Nephron (organoid): ENCODE results near the gene DAB2.
"Not testable (repeated sequence)": the region's sequence is repeated elsewhere in the genome, so short reads cannot be mapped to it uniquely, and the experiment has no call there.

ENCODE experiments used
- H3K27ac Mint-ChIP-seq, 3 experiments: 2 replicates each; pipeline ENCODE4 v1.8.0; 2020; ENCODE audit warnings: mixed read lengths in 3 of 3, mild to moderate bottlenecking in 2 of 3, moderate library complexity in 1 of 3
- H3K27me3 Mint-ChIP-seq: 2 replicates; pipeline ENCODE4 v1.8.0; 2021; ENCODE audit warnings: low read depth, mild to moderate bottlenecking, moderate library complexity, mixed read lengths
- H3K36me3 Mint-ChIP-seq: 2 replicates; pipeline ENCODE4 v1.8.0; 2020; ENCODE audit warnings: low read depth, mixed read lengths
- H3K4me1 Mint-ChIP-seq: 2 replicates; pipeline ENCODE4 v1.8.0; 2020; ENCODE audit warnings: mixed read lengths
- H3K4me3 Mint-ChIP-seq, 3 experiments: 2 replicates each; pipeline ENCODE4 v1.8.0; 2020; ENCODE audit warnings: mild to moderate bottlenecking in 3 of 3, mixed read lengths in 3 of 3, moderate library complexity in 2 of 3
- H3K9me3 Mint-ChIP-seq: 2 replicates; pipeline ENCODE4 v1.8.0; 2020; ENCODE audit warnings: mixed read lengths
- TF ChIP-seq, protein P1 (sequence below), 3 experiments: fragments of 200-600 bp; sonication (generic); IDR thresholded peaks; one replicate each; pipeline ENCODE4 v1.5.0; 2021; ENCODE audit warnings: antibody characterized with exemption in 3 of 3; ENCODE audit not compliant: unreplicated experiment in 3 of 3

The DAB2 gene

GRCh38 chr5:39349484-39349883, 75.3 kb downstream of the DAB2 start:
- Mint-ChIP-seq H3K27me3 (no peaks in the 10 kb centered on the region), H3K9me3 (peaks cover 24% of the 10 kb centered on the region), H3K4me3 (no peak overlapping the region), H3K4me1 (peaks cover 11% of the 10 kb centered on the region), H3K36me3 (no peaks in the 10 kb centered on the region), H3K27ac (no peak overlapping the region)
- TF ChIP-seq, protein P1, sequence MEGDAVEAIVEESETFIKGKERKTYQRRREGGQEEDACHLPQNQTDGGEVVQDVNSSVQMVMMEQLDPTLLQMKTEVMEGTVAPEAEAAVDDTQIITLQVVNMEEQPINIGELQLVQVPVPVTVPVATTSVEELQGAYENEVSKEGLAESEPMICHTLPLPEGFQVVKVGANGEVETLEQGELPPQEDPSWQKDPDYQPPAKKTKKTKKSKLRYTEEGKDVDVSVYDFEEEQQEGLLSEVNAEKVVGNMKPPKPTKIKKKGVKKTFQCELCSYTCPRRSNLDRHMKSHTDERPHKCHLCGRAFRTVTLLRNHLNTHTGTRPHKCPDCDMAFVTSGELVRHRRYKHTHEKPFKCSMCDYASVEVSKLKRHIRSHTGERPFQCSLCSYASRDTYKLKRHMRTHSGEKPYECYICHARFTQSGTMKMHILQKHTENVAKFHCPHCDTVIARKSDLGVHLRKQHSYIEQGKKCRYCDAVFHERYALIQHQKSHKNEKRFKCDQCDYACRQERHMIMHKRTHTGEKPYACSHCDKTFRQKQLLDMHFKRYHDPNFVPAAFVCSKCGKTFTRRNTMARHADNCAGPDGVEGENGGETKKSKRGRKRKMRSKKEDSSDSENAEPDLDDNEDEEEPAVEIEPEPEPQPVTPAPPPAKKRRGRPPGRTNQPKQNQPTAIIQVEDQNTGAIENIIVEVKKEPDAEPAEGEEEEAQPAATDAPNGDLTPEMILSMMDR (IDR thresholded peaks at IDR 0.05; ENCODE audit: unreplicated experiment in 3 of 3) = no peak

GRCh38 chr5:39342460-39342859, 82.3 kb downstream of the DAB2 start:
- Mint-ChIP-seq H3K4me1 (no peaks in the 10 kb centered on the region), H3K9me3 (peaks cover 6% of the 10 kb centered on the region), H3K27me3 (peaks cover 3% of the 10 kb centered on the region), H3K27ac (no peak overlapping the region), H3K4me3 (no peak overlapping the region), H3K36me3 (no peaks in the 10 kb centered on the region)
- TF ChIP-seq, protein P1 (IDR thresholded peaks at IDR 0.05; ENCODE audit: unreplicated experiment in 3 of 3) = no peak

- Mint-ChIP-seq H3K4me3 (no peak overlapping the region), H3K27me3 (peaks cover 3% of the 10 kb centered on the region), H3K9me3 (peaks cover 6% of the 10 kb centered on the region), H3K27ac (no peak overlapping the region), H3K36me3 (no peaks in the 10 kb centered on the region), H3K4me1 (peaks cover 5% of the 10 kb centered on the region)
- TF ChIP-seq, protein P1 (IDR thresholded peaks at IDR 0.05; ENCODE audit: unreplicated experiment in 3 of 3) = no peak
Observed at GRCh38 chr5:39341896-39342295, 82.9 kb downstream of the DAB2 start.

- H3K36me3 Mint-ChIP-seq = no peaks in the 10 kb centered on the region
- H3K4me1 Mint-ChIP-seq = peaks cover 6% of the 10 kb centered on the region
- TF ChIP-seq, protein P1 (IDR thresholded peaks at IDR 0.05; ENCODE audit: unreplicated experiment in 3 of 3) = no peak
- H3K4me3 Mint-ChIP-seq = no peak overlapping the region
- peaks cover 3% of the 10 kb centered on the region for H3K27me3 Mint-ChIP-seq
- H3K27ac Mint-ChIP-seq = no peak overlapping the region
- H3K9me3 Mint-ChIP-seq = peaks cover 3% of the 10 kb centered on the region
Observed at GRCh38 chr5:39340506-39340905, 84.3 kb downstream of the DAB2 start.

GRCh38 chr5:39337252-39337915, 87.4 kb downstream of the DAB2 start:
- TF ChIP-seq, protein P1 (IDR thresholded peaks at IDR 0.05; ENCODE audit: unreplicated experiment in 3 of 3) = no peak
- H3K9me3 Mint-ChIP-seq = peaks cover 4% of the 10 kb centered on the region
- peaks cover 10% of the 10 kb centered on the region for H3K4me1 Mint-ChIP-seq
- H3K27ac Mint-ChIP-seq = peak overlapping the region in 1 of 3 experiments; percentile 23
- H3K27me3 Mint-ChIP-seq = peaks cover 3% of the 10 kb centered on the region
- H3K4me3 Mint-ChIP-seq = no peak overlapping the region
- no peaks in the 10 kb centered on the region for H3K36me3 Mint-ChIP-seq

- H3K36me3 Mint-ChIP-seq, H3K4me3 Mint-ChIP-seq, H3K27ac Mint-ChIP-seq, H3K9me3 Mint-ChIP-seq, H3K27me3 Mint-ChIP-seq: not testable (repeated sequence)
- peaks cover 10% of the 10 kb centered on the region for H3K4me1 Mint-ChIP-seq
Observed at GRCh38 chr5:39334296-39334695, 90.5 kb downstream of the DAB2 start.
